HG03571 (cell line): Measurements from ENCODE around the gene CDH22.

ENCODE experiments used
- ATAC-seq: cut with Tn5 transposase; IDR thresholded peaks from one replicate; pipeline ENCODE4 v1.9.1; 2021; ENCODE audit not compliant: unreplicated experiment

Gene CDH22

GRCh38 chr20:46302106-46302505 lies 6.2 kb downstream of the CDH22 start:
- no peak for ATAC-seq

- no peak for ATAC-seq
Measured at GRCh38 chr20:46300281-46300680, 8.0 kb downstream of the CDH22 start.

GRCh38 chr20:46299078-46299477 lies 9.2 kb downstream of the CDH22 start:
- no peak for ATAC-seq

- no peak for ATAC-seq
Measured at GRCh38 chr20:46298374-46298773, 9.9 kb downstream of the CDH22 start.

- ATAC-seq, result no peak
Measured at GRCh38 chr20:46296526-46297250, 11.6 kb downstream of the CDH22 start.

GRCh38 chr20:46293084-46293483 lies 15.2 kb downstream of the CDH22 start:
- ATAC-seq, result no peak

GRCh38 chr20:46291401-46291800 lies 16.9 kb downstream of the CDH22 start:
- no peak for ATAC-seq

- no peak for ATAC-seq
Measured at GRCh38 chr20:46289432-46289831, 18.9 kb downstream of the CDH22 start.

- ATAC-seq, result no peak
Measured at GRCh38 chr20:46286977-46287376, 21.3 kb downstream of the CDH22 start.

- ATAC-seq, result no peak
Measured at GRCh38 chr20:46286382-46286781, 21.9 kb downstream of the CDH22 start.

GRCh38 chr20:46285740-46286139 lies 22.6 kb downstream of the CDH22 start:
- ATAC-seq, result no peak

- ATAC-seq, result no peak
Measured at GRCh38 chr20:46285072-46285471, 23.2 kb downstream of the CDH22 start.

GRCh38 chr20:46284040-46284427 lies 24.3 kb downstream of the CDH22 start:
- no peak for ATAC-seq

GRCh38 chr20:46283426-46284039 lies 24.8 kb downstream of the CDH22 start:
- ATAC-seq, result no peak

- ATAC-seq, result no peak
Measured at GRCh38 chr20:46282669-46283068, 25.6 kb downstream of the CDH22 start.

GRCh38 chr20:46279103-46279502 lies 29.2 kb downstream of the CDH22 start:
- ATAC-seq, result no peak

- ATAC-seq, result no peak
Measured at GRCh38 chr20:46277602-46278001, 30.7 kb downstream of the CDH22 start.

- no peak for ATAC-seq
Measured at GRCh38 chr20:46276531-46276930, 31.8 kb downstream of the CDH22 start.

GRCh38 chr20:46275091-46275490 lies 33.2 kb downstream of the CDH22 start:
- no peak for ATAC-seq

GRCh38 chr20:46273717-46274116 lies 34.6 kb downstream of the CDH22 start:
- ATAC-seq, result no peak

GRCh38 chr20:46272389-46273047 lies 35.8 kb downstream of the CDH22 start:
- no peak for ATAC-seq
